ENCODE data around the gene NAA35.
A peak's percentile ranks its signal among the peaks of the same experiment; 100 is the strongest.
"Not testable (repeated sequence)": the region's sequence is repeated elsewhere in the genome, so short reads cannot be mapped to it uniquely, and the experiment has no call there.

The NAA35 gene

DNA sequence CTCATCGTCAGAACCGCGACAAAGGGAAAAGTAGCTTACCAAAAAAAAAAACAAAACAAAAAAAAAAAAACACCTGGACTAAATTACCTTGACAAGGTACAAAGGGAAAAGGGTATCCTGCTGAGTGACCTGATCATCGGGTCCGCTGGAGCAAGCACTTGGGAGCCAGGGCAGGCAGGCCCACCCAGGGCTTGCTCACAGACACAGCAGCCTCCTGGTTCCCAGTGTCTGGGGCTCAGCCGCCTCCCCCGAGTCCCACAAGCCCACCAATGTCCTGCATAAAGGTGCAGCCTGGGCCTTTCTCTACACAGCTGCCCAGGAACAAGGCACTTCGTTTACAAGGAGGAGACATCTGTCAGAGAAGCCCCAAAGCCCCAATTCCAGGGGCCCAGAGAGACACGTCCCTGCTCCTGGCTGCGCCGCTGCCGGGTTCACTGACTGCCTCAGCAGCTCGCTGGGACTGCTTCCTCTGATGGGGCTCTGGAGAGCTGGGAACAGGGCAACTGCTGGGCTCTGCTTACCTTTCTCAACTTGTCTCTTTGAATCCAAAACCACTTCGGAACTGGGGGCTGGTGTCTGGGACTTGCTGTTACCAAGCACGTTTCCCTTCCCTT lies 95.0 kb downstream of the NAA35 start:
- DNase-seq, result no peak

DNA sequence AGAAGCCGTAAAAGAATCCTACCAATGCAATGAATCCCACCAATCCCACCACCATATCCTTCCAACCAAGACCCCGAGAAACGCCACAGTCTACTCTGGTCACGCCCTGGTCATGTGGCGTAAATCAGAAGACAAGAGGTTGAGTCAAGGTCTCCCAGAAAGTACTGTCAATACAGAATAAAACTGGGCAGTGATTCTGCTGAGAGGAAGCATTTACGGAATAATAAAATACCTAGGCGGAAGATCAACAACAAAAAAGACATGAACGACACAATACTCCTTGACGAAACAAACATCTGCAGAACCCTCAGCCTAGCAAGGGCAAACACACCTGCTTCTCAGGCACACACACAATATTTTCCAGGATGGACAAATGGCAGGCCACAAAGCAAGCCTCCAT lies 95.6 kb downstream of the NAA35 start:
- no peak for DNase-seq

DNA sequence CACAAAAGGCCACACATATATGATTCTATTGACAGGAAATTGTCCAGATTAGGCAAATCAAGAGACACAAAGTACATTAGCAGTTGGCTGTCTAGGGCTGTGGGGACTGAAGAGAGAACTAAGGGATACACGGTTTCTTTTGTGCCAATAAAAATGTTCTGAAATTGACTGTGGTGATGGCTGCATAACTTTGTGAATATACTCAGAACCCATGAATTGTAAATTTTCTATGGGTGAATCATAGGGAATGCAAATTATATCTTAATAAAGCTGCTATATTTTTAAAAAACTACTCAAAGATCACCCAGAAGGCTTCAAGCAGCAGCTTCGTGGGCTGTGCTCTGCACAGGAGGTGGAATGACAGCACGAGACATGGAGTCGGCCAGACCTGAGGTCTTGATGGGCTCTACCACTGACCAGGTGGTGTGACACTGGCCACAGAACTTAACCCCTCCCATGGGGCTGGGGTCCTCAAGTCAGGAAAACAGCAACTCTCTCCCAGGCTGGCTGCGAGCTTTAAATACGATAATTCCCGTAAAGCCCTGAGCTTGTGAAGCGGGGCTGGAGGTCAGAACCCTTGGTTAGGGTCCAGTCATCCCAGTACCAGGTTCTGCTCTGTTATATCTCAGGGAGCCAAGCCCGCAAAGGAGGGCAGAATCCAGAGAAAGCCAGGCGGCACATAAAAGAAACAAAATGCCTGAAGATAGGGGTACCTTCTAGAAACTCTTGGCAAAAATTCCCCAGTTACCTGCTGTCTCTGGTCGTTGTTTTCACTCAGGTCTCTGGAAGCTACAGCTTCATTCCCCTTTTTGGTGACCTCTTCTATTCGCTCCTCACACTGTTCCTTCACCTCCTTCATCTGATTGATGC lies 99.3 kb downstream of the NAA35 start:
- no peak for DNase-seq

DNA sequence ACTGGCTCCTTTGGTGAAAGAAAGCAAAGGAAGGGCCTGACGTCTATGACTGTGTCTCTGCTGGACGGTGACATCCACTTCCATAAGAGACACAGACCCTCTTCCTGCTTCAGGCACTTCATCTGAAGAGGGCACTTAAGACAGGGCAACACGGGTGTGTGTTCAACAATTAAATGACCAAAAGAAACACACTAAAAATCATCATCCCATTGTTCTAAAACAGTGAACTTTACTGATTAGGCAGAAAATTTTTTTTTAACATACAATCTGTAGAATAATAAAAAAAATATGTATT lies 99.9 kb downstream of the NAA35 start:
- DNase-seq, result no peak

DNA sequence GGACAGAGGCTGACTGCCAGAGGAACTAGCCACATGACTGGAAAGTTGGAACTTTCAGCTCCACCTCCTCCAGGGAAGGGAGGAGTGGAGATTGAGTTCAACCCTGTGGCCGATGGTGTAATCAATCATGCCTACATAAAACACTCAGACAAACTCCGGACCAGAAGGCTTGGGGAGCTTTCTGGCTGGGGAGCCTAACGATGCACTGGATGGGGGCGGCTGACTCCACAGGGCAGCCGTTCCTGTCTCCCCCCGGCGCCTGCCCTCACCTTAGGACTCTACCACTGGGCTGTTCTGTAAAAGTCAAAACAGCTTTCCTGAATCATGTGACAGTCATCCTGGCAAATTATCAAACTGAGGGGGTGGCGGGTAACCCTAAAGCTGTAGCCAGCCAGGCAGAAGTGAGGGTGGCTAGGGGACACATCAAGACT lies 100.4 kb downstream of the NAA35 start:
- no peak for DNase-seq

DNA sequence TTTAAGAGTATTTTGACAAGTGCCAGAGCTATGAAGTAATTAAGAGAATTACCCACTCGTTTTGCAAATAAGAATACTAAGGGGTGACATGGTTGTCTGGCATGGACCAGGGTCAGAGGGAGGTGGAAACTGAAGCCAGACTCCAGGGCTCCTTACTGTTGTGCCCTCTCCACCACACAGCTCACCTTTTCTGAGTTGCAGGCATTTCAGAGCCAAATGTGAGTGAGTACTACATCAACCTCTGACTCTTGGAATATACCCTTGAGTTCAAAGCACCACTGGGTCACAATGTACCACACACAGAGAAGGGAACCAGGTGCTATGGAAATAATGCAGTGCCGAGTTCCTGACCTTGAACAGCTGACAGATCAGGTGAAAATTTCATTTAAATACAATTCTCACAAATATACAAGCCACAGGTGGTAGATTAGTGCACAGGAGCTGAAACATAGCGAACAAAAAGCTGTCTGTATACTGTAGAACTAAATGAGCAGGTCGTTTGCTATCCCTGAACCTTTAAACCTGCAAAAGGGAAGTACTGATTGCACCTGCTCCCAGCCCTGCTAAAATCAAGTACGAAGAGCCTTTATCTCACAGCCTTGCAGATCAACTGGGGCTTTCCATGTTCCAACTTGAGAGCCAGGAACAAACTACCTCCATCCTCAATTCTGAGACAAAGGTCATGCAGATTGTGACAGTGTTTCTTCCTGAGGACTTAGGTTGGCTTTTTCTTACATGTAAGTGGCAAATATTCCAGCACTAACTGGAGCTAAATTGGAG lies 101.4 kb downstream of the NAA35 start:
- DNase-seq, result no peak

DNA sequence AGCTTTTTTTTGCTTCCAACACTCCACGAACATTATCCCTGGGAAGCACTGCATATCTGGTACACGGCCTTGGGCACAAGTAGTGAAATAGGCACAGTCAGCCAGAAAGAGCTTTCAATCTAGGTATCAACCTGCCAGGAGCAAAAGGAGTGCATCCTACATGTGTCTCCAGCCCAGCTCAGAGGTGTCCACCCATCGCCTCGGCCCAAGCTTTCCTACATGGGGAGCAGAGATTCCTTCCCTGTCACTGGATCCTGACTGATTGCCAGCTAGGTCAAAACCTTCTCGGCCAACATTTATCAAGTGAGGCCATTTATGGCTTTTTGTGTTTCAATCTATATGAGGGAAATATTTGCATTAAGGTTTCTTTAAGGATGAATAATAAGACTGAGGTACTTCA lies 102.6 kb downstream of the NAA35 start:
- DNase-seq, result no peak

DNA sequence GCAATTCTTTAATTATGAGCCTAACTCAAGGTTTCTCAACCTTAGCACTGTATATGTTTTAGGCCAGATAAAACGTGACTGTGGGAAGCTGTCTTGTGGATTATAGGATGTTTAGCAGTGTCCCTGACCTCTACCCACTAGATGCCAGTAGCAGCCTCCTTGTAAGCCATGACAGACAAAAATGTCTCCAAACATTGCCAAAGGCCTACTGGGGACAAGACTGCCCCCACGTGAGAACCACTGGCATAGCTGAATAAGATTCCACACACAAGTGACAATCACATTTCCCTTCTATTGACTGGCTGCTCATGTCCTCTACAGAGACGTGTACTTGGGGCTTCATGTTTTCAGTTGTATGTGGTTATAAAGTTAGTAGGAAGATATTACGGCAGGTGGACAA lies 103.1 kb downstream of the NAA35 start:
- peak in 1 of 2 donors; percentile 5 for DNase-seq

DNA sequence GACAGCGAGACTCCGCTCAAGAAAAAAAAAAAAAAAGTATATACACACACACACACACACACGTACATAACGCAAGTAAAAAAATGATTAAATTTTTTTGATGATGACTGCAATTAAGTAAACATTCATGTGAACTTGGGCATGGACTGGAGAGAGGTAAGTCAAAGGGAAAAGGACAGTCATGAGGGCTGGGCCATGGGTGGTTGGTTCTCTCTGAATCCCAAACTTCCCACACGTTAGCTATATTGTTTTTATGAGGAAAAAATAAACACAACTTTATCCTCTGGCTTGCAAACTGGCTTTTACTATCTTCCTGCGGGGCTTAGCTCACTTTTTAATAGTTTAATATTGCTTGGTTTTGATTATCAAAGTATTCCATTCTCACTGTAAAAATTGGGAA lies 104.7 kb downstream of the NAA35 start:
- DNase-seq, result no peak

DNA sequence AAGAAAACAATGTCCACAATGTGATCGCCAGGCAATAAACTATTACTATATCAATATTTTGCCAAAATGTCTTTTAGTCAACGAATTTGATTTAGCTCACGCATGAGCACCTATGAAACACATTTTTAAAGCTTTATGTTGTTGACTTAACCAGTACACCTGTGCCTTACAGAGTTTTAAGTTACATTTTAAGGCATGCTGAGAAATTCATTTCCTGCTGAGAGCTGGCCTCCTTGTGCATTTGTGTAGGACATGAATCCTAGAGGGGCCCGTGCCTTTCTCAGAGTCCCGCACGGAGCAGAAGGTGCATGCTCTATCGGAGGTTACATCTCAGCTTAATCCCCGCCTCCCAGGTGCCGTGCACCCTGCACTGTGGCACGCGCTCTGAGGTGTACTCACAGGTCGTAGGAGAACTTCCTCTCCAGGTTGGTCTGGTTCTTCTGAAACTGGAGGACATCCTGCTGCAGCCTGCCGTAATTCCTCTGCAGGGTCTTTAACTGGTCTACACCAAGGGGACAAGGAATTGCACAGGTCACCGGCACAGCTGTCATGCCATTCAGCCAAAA lies 105.2 kb downstream of the NAA35 start:
- DNase-seq, result no peak

DNA sequence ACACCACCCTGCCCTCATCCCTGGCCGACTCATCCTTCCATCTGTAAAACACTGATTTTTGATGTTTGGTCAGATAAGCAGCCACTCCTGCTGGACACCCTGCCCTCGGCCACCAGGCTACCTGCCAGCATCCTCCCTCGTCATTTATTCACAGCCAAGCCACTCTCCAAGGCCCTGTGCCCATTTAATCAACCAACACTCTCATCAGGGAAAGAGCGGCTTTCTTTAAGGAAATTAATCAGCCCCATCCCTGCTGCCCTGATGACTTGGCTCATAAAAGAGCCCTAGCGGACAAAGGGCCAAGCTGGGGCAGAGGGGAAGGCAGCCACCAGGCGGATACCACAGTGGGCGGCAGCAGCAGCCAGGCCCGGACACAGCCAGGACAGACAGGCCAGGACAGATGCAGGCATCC lies 106.0 kb downstream of the NAA35 start:
- DNase-seq, result no peak

DNA sequence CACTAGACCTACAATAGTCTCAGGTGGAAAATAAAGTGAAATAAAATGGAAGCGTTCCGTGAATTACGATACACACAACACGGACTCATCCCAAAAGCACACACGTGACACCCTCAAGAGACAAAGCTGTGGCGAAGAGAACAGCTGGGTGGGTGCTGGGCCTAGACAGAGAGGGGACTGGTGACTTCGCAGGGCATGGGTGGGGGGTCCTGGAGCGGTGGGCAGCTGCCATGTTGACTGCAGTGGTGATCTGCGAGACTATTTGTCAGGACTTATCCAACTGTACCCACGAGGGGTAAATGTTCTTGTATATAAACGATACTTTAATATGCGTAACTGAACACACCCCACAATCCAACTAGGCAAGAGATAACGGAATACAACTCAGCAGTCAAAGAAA lies 106.4 kb downstream of the NAA35 start:
- no peak for DNase-seq

DNA sequence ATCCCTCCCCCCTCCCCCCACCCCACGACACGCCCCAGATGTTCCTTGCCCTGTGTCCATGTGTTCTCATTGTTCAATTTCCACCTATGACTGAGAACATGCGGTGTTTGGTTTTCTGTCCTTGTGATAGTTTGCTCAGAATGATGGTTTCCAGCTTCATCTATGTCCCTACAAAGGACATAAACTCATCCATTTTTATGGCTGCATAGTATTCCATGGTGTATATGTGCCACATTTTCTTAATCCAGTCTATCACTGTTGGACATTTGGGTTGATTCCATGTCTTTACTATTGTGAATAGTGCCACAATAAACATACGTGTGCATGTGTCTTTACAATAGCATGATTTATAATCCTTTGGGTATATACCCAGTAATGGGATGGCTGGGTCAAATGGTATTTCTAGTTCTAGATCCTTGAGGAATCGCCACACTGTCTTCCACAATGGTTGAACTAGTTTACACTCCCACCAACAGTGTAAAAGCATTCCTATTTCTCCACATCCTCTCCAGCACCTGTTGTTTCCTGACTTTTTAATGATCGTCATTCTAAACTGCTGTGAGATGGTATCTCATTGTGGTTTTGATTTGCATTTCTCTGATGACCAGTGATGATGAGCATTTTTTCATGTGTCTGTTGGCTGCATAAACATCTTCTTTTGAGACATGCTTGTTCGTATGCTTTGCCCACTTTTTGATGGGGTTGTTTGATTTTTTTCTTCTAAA lies 107.2 kb downstream of the NAA35 start:
- DNase-seq, result not testable (repeated sequence)

DNA sequence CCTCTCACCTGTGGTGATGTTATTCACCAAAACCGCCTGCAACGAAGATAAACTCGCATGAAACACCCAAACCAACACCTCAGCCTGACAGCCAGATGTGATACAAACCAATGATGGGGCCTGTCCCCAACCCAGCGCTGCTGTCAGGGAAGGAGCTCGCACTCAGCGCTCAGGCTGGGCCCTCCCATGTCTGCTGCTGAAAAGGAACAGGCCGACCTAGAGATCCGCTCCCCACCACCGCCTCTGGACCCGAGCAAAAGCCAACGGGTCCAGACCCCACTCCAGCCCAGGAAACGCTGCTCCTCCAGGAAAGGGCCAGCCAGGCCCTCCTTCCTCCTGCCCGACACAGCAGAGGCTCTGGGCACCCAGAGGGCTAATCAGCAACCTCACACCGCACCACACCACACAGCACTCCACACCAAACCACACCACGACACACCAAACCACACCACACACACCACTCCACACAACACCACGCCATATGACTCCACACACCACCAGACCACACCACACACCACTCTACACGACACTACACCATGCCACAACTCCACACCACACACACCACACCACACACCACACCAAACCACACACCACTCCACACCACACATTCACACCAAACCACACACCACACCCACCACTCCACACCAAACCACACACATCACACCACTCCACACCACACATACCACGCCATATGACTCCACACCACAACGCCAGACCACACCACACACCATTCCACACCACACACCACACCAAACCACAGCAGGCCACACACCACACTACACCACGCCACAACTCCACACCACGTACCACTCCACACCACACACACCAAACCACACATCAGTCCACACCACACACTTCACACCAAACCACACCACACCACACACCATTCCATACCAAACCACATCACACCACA lies 111.9 kb downstream of the NAA35 start:
- DNase-seq, result no peak

DNA sequence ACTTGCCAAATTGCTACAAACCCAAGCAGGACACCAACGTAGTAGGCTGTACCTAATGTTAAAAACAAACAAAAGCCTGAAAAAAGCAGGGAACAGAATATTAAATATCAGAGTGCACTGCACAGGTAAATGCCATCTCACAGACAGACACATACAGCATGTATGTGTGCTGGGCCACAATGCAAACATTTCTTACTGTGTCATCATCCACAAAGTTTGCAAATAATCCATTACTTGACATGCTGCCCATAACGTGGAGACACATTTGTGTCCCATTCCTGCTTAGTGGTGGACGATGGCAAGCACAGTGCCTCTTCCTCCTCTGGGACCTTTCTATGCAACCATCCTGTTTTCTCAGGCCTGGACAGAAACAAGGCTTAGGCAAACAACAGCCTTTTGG lies 113.7 kb downstream of the NAA35 start:
- DNase-seq, result no peak

DNA sequence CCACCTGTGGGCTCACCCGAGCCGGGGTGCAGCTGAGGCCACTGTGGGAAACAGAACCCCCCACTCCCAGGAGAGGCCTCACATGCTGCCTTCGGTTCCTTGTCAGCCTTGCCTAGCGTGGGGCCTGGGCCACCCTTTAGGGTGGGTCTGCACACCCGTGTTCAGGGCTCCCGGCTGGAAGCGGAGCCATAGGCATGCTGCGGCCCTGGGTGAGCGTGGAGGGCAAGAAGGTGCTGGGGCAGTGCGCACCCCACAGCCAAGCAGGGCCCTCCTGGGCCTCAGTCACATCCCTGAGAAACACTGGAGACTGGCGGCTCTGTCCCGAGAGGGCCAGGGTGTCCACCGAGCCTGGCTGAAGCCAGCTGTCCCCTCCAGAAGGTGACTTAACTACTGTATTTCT lies 116.5 kb downstream of the NAA35 start:
- no peak for DNase-seq

DNA sequence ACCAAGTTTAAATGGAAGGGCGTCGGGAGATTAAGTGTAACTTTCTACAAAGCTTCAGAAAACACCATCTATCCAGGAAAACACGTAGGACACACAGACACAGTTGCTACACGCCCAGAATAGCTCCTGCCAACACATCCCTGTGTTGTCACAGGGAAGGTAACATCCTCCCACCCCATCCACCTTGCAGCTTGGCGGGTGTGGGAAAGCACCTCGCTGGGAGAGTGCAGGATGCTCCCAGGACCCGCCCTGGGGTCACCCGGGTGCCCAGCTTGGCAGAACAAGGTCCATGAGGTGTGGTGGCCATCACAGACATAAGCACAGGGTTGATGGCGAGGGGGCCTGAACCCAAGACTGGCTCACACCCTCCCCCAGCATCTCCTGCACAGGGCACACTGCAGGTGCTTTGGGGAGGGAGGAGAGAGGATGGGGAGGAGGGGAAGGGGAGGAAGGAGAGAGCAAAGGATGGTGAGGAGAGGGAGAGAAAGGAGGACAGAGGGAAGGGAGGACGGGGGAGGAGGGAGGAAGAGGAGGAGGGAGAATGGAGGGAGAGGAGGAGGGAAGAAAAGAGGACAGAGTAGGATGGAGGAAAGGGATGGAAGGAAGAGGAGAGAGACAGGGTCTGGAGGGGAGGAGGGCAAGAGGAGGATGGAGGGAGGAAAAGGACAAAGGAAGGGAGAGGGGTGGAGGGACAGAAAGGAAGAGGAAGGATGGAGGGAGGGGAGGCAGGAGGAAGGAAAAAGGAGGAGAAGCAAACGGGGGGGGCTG lies 121.2 kb downstream of the NAA35 start:
- no peak for DNase-seq

DNA sequence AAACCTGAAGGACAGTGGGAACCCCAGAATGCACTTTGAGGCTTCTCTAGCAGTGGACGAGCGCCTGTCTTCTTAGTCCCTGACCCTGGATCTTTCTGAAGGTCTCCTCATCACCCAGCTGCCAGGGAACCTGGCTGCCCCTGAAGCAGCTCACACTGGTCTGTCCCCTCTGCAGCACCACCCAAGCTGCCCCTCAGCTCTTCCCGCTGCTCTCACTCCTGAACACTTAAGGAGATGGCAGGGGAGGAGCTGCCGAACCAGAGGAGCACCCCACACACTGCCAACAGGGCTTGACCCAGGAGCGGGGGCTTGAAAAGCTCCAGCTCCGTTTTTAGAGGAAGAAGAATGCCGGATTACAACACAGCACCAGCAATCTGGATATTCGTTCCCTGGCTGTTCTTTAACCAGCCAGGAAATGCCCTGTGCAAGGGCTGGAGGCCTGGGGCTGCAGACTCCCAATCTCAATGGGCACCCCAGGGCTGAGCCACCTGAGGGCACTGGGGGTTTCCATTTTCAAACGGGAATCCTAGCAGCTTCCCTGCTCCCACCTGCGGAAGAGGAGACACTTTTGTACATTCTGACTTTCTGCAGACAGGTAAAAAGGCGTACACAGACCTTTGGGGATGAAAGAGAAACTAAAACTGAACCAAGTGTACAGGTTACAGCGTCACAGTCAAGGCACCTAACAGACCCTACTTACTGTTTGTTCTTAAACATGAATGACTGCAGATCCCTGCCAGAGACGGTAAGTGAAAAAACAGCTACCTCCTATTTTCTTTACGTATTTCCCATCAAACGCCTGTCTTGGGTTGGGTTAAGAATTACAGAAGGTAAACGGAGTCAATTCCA lies 122.1 kb downstream of the NAA35 start:
- peak; percentile 17 to 25 for DNase-seq

DNA sequence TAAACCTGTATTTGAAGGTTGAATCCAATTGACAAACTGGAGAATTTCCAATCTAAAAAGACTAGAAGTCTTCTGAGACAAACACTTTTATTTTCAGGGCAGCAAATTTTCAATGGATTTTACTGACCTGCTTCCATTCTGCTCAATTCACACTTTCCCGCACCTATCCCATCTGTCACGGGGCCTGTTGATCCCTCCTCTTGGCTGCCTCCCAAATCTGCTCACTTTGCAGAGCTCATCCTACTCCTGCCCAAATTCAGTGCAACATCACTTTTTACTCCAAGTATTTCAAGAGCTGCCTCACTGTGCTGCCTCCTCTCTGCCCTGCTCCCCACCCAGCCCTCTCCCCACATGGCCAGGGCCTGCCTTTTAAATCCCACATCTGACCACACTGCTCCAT lies 123.3 kb downstream of the NAA35 start:
- DNase-seq, result no peak
